ENCODE measurements around the gene ZNF511. TPM values are rescaled to one million over a fixed set of nuclear protein-coding genes. Genes with fewer than 3 reads are reported as not detected.

ZNF511 gene
- total RNA-seq, 1 experiment from 2014 or later: 44.7 TPM

GRCh38 chr10:133285217-133285616 is 23.5 kb upstream of the ZNF511 start:
- Histone ChIP-seq H3K9me3 (ENCODE audit: insufficient read depth, low read depth) (no peaks in the 10 kb centered on the region), H3K4me3 (no peak overlapping the region), H3K36me3 (ENCODE audit: low read depth) (no peaks in the 10 kb centered on the region), H3K4me2 (no peak overlapping the region), H3K9me2 (ENCODE audit: insufficient read depth) (no peaks in the 10 kb centered on the region), H3K27ac (no peak overlapping the region), H4K20me1 (ENCODE audit: insufficient read depth) (no peaks in the 10 kb centered on the region), H3K4me1 (replicated peaks; ENCODE audit: insufficient read depth) (peaks cover 9% of the 10 kb centered on the region), H3K27me3 (ENCODE audit: insufficient read depth, low read depth) (no peaks in the 10 kb centered on the region), H2AFZ (no peak overlapping the region), H3F3A (ENCODE audit: insufficient read depth, low read depth) (peaks cover 2% of the 10 kb centered on the region; the same call in 1 of the 2 replicates), H3K79me2 (ENCODE audit: low read depth) (no peaks in the 10 kb centered on the region)
- POLR2A ChIA-PET (ENCODE audit: unreplicated experiment): no interaction called here
- TF ChIP-seq CTCF (conservative IDR thresholded peaks at IDR 0.05) (no peak), EZH2 (IDR thresholded peaks at IDR 0.05; ENCODE audit: low read depth) (no peak)
- no TSS peak for BruUV-seq (replicated peaks)
- intact Hi-C loops (cut with micrococcal nuclease; ENCODE audit: unreplicated experiment): loop anchor here (10.0 kb wide), 1 partner anchor 60 kb away; no protein-coding TSS in a partner anchor
- CTCF ChIA-PET: no interaction called here
- no peak for DNase-seq

GRCh38 chr10:133286366-133286765 is 22.3 kb upstream of the ZNF511 start:
- Histone ChIP-seq H3F3A (ENCODE audit: insufficient read depth, low read depth) (no peaks in the 10 kb centered on the region), H2AFZ (no peak overlapping the region), H3K9me3 (ENCODE audit: insufficient read depth, low read depth) (no peaks in the 10 kb centered on the region), H3K79me2 (ENCODE audit: low read depth) (no peaks in the 10 kb centered on the region), H4K20me1 (ENCODE audit: insufficient read depth) (no peaks in the 10 kb centered on the region), H3K4me3 (no peak overlapping the region), H3K27ac (no peak overlapping the region), H3K4me1 (replicated peaks; ENCODE audit: insufficient read depth) (0 out of 2 replicates have a peak, but pooled peaks cover 1% of the 10 kb centered on the region), H3K27me3 (ENCODE audit: insufficient read depth, low read depth) (no peaks in the 10 kb centered on the region), H3K9me2 (ENCODE audit: insufficient read depth) (no peaks in the 10 kb centered on the region), H3K36me3 (ENCODE audit: low read depth) (no peaks in the 10 kb centered on the region), H3K4me2 (no peak overlapping the region)
- ChIA-PET CTCF (no interaction called here), POLR2A (ENCODE audit: unreplicated experiment) (no interaction called here)
- DNase-seq: no peak
- TF ChIP-seq CTCF (conservative IDR thresholded peaks at IDR 0.05) (no peak), EZH2 (IDR thresholded peaks at IDR 0.05; ENCODE audit: low read depth) (no peak)
- intact Hi-C loops (cut with micrococcal nuclease; ENCODE audit: unreplicated experiment): loop anchor here (10.0 kb wide), 1 partner anchor 62 kb away; no protein-coding TSS in a partner anchor
- no TSS peak for BruUV-seq (replicated peaks)

- Histone ChIP-seq H3K4me2 (no peak overlapping the region), H3K27me3 (ENCODE audit: insufficient read depth, low read depth) (no peaks in the 10 kb centered on the region), H2AFZ (no peak overlapping the region), H4K20me1 (ENCODE audit: insufficient read depth) (no peaks in the 10 kb centered on the region), H3K4me1 (replicated peaks; ENCODE audit: insufficient read depth) (peaks cover 6% of the 10 kb centered on the region), H3K9me3 (ENCODE audit: insufficient read depth, low read depth) (no peaks in the 10 kb centered on the region), H3K27ac (no peak overlapping the region), H3K9me2 (ENCODE audit: insufficient read depth) (no peaks in the 10 kb centered on the region), H3K79me2 (ENCODE audit: low read depth) (no peaks in the 10 kb centered on the region), H3K4me3 (no peak overlapping the region), H3K36me3 (ENCODE audit: low read depth) (no peaks in the 10 kb centered on the region), H3F3A (ENCODE audit: insufficient read depth, low read depth) (peaks cover 5% of the 10 kb centered on the region; the same call in 1 of the 2 replicates)
- ChIA-PET POLR2A (ENCODE audit: unreplicated experiment) (no interaction called here), CTCF (no interaction called here)
- BruUV-seq (replicated peaks): no TSS peak
- TF ChIP-seq CTCF (conservative IDR thresholded peaks at IDR 0.05) (no peak), EZH2 (IDR thresholded peaks at IDR 0.05; ENCODE audit: low read depth) (no peak)
- intact Hi-C loops (cut with micrococcal nuclease; ENCODE audit: unreplicated experiment): loop anchor here (10.0 kb wide), 1 partner anchor 63 kb away; no protein-coding TSS in a partner anchor
- no peak for DNase-seq
Observed at GRCh38 chr10:133287832-133288500, 20.7 kb upstream of the ZNF511 start.
